Activated naive CD4-positive, alpha-beta T cell treated with anti-CD3 and anti-CD28 coated beads, Interleukin-2, amount 10 ng/mL, durations not matched to agents 7 days and 5 days (primary cell): ENCODE measurements around the gene PRPF6.

Experiments used
- CTCF ChIA-PET: fragments of 350-600 bp; sonication (Branson Sonifier 250); formaldehyde crosslinking; loops from one replicate; lab custom pipeline; 2021; ENCODE audit warnings: antibody characterized with exemption; lab: Charles Lee
- DNase-seq: peaks from one replicate; pipeline ENCODE4 v3.0.0-alpha.2; 2020
- H3K27ac Mint-ChIP-seq: one replicate; pipeline ENCODE4 v1.8.0; 2021; ENCODE audit warnings: mild to moderate bottlenecking, moderate library complexity, mixed read lengths
- H3K27me3 Mint-ChIP-seq: one replicate; pipeline ENCODE4 v1.8.0; 2021; ENCODE audit warnings: mild to moderate bottlenecking, mixed read lengths
- H3K36me3 Mint-ChIP-seq: one replicate; pipeline ENCODE4 v1.8.0; 2021; ENCODE audit warnings: mixed read lengths
- H3K4me1 Mint-ChIP-seq: one replicate; pipeline ENCODE4 v1.8.0; 2021; ENCODE audit warnings: mixed read lengths
- H3K4me3 Mint-ChIP-seq: one replicate; pipeline ENCODE4 v1.8.0; 2021; ENCODE audit warnings: mild to moderate bottlenecking, moderate library complexity, mixed read lengths
- H3K9me3 Mint-ChIP-seq: one replicate; pipeline ENCODE4 v1.8.0; 2021; ENCODE audit warnings: mixed read lengths

The PRPF6 gene

DNA sequence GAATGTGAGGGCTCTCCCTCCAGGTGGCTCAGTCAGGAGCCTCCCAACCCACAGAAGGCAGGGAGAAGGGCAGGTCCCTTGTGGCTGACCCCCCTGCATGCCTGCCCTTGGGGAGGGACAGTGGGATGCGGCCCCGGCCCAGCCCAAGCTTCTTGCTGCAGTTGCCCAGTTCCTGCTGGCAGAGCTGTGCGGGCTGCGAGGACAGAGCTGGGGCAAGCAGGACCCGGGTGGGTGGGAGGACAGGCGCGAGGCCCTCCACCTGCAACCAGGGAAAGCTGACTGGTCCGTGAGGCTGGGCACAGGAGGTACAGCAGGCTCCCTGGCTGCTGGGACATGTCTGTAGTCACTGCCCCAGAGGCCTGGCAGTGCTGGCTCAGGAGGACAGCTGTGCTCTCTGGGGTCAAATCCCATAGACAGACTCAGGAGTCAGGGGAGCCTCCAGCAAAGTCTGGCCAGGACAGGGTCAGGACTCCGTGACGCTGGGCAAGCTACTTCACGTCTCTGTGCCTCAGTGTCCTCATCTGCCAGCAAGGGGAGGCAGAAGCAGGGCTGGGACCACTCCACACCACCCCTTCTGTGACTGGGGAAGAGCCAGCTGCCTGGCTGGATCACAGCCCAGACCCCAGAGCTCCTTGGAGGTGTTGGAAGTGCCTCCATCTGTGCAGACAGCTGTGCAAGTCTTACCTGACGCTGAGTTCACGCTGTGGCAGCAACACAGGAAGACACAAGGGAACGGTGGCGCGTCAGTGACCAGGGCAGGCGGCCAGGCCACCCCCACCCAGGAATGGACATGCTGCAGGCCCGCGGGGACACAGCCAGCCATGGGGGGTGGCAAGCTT lies 37.7 kb upstream of the PRPF6 start:
- H3K27ac Mint-ChIP-seq, result peak overlapping the region; percentile 45
- H3K36me3 Mint-ChIP-seq, result peaks cover 29% of the 10 kb centered on the region
- no peak for DNase-seq
- H3K9me3 Mint-ChIP-seq, result peaks cover 2% of the 10 kb centered on the region
- CTCF ChIA-PET, result no interaction called here
- no peak overlapping the region for H3K4me3 Mint-ChIP-seq
- H3K4me1 Mint-ChIP-seq, result peaks cover 33% of the 10 kb centered on the region
- no peaks in the 10 kb centered on the region for H3K27me3 Mint-ChIP-seq

DNA sequence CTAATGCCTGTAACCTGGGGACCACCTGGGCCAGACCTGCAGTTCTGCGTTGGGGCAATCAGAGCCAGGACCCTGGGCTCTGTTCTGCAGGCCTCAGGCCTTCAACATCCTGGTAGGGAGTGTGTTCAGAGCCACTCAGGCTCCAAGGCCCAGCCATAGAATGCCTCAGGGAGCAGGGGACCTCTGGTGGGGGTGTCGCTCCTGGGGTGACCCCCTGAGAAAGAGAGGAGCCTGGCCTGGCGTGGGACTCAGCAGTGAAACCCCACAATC lies 37.2 kb upstream of the PRPF6 start:
- no peak overlapping the region for H3K27ac Mint-ChIP-seq
- peaks cover 31% of the 10 kb centered on the region for H3K36me3 Mint-ChIP-seq
- H3K27me3 Mint-ChIP-seq, result no peaks in the 10 kb centered on the region
- DNase-seq, result no peak
- no peak overlapping the region for H3K4me3 Mint-ChIP-seq
- CTCF ChIA-PET, result no interaction called here
- H3K4me1 Mint-ChIP-seq, result peaks cover 39% of the 10 kb centered on the region
- H3K9me3 Mint-ChIP-seq, result peaks cover 3% of the 10 kb centered on the region

DNA sequence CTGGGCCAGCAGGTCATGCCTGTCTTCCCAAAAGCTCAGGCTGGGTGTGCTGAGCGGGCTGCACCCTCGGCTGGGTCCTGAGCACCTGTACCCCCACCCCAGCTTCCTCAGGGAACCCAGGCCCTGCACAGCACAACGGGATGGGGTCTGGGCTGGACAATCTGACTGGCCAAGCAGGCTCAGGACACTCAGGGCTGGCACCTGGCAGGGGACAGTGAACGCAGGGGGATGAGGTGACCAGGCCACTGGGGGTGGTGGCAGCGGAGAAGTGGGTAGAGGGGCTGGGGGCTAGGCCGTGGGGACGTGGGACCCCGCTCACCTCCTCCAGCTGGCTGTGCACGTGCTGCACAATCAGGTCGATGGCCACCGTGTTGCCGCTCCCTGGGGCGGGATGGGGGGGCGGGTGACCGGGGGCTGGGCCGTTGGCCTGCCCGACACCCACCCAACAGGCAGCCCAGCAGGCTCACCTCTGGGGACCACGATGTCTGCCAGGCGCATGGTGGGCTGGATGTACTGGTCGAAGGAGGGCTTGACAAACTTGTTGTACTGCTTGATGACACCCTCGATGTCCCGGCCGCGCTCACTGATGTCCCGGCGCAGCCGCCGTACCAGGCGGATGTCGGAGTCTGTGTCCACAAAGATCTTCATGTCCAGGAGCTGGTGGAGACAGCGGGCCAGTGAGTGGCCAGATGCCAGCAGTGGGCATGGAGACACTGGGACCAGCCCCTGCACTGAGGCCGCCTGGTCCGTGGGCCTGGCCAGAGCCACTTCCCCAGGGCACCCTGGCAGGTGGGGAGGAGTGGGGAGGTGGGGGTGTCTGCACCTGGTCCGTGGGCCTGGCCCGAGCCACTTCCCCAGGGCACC lies 36.6 kb upstream of the PRPF6 start:
- no peak overlapping the region for H3K27ac Mint-ChIP-seq
- CTCF ChIA-PET, result no interaction called here

DNA sequence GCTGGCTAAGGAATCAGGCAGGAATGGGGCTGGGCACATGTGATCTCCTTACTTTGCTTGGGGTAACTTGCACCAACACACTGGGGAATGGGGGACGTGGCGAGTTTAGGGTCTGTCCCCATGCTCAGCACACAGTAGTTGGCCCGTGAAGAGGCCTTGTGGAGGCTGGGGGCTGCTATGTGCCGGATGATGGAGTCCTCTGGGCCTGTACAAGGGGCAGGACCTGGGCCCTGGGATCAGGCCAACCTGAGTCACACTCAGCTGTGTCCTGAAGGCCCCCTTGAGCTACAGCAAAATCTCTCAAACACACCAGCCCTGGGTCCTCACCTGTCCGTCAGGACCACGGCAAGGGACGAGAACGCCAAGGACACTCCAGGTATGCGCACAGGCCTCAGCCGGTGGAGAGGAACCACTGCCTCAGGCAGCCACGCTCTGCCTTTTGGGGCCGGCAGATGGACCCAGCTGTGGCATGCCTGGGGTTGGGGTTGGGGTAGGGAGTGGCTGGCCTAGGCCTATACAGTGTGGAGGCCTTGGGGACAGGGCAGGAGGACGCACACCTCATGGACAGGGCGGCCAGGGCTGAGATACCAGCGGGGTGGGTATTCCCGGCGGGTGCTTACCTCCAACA lies 35.8 kb upstream of the PRPF6 start:
- H3K27ac Mint-ChIP-seq, result peak overlapping the region; percentile 52
- CTCF ChIA-PET, result no interaction called here
- no peak for DNase-seq
- H3K4me1 Mint-ChIP-seq, result peaks cover 53% of the 10 kb centered on the region
- H3K27me3 Mint-ChIP-seq, result no peaks in the 10 kb centered on the region
- H3K36me3 Mint-ChIP-seq, result peaks cover 27% of the 10 kb centered on the region
- H3K9me3 Mint-ChIP-seq, result peaks cover 3% of the 10 kb centered on the region
- H3K4me3 Mint-ChIP-seq, result no peak overlapping the region

More for the DNA sequence above, 36.6 kb upstream of the PRPF6 start:
- DNase-seq, result no peak
- H3K4me3 Mint-ChIP-seq, result no peak overlapping the region
- peaks cover 31% of the 10 kb centered on the region for H3K36me3 Mint-ChIP-seq
- H3K27me3 Mint-ChIP-seq, result no peaks in the 10 kb centered on the region
- H3K4me1 Mint-ChIP-seq, result peaks cover 44% of the 10 kb centered on the region
- H3K9me3 Mint-ChIP-seq, result peaks cover 3% of the 10 kb centered on the region

DNA sequence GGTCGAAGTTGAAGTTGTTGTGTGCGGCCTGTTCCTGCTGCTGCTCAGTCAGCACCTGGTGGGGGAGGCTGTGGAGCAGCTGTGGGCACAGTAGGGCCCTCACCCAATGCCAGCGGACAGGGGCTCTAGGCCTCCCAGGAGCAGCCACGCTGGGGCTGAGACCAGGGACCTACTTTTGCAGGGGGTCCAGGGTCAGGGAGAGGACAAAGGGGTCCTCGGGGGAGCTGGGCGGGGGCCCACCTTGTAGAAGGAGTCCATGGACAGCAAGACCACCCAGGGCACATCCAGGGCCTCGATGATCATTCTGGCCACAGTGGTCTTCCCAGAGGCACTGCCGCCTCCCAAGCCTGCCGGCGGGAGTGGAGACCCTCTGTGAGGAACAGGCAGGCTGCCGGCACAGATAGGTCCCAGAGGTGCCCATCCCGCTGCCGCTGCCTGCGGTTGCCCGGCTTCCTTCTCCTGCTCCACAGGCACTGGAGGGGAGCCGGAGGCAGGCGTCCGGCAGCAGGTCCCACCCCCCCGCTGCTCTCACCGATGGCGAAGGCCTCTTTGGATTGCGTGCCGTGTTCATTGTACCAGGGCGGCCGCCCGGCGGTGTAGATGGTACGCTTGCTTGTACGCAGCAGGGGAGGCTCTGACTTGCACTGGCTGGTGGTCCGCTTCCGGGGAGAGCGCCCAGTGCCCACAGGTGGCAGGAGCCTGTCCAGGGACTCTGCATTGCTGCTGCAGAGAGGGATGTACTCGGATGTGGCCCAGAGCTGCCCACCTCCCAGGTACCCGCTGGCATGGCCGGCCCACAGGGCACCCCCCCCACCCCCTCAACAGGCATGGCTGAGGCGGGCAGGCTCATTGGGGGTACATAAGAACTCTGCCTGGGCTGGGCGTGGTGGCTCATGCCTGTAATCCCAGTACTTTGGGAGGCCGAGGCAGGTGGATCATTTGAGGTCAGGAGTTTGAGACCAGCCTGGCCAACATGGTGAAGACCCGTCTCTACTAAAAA lies 34.7 kb upstream of the PRPF6 start:
- no peak for DNase-seq
- Mint-ChIP-seq H3K27ac (no peak overlapping the region), H3K4me3 (no peak overlapping the region), H3K27me3 (no peaks in the 10 kb centered on the region), H3K4me1 (peaks cover 47% of the 10 kb centered on the region), H3K36me3 (peaks cover 17% of the 10 kb centered on the region), H3K9me3 (peaks cover 3% of the 10 kb centered on the region)
- CTCF ChIA-PET, result no interaction called here

DNA sequence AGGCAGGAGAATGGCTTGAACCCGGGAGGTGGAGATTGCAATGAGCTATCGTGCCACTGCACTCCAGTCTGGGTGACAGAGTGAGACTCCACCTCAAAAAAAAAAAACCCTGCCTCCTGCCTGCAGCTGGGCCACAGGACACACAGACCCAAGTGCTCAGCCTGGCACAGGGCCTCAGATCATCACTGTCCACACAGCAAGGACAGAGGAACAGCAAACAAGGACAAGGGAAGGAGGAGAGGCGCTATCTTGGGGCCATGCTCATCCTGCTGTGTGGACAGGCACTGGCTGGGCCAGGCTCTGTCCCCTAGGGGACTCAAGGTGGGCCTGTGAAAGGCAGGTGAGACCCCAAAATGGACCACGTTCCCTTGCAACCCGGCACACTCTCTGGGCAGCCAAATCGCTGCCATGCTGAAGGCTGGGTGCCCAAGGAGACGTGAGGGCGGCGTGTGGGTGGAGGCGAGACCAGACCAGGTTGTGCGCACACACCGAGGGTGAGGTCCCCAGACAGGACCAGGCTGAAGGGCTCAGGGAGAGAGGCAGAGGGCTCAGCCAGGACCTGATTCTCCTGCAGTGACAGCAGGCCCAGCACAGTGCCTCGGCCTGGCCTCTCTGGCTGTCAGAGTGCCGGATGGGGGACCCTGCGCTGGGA lies 33.8 kb upstream of the PRPF6 start:
- CTCF ChIA-PET, result no interaction called here
- Mint-ChIP-seq H3K9me3 (peaks cover 2% of the 10 kb centered on the region), H3K36me3 (peaks cover 12% of the 10 kb centered on the region), H3K4me3 (no peak overlapping the region), H3K4me1 (peaks cover 43% of the 10 kb centered on the region), H3K27ac (peak overlapping the region; percentile 63), H3K27me3 (no peaks in the 10 kb centered on the region)
- DNase-seq, result no peak

DNA sequence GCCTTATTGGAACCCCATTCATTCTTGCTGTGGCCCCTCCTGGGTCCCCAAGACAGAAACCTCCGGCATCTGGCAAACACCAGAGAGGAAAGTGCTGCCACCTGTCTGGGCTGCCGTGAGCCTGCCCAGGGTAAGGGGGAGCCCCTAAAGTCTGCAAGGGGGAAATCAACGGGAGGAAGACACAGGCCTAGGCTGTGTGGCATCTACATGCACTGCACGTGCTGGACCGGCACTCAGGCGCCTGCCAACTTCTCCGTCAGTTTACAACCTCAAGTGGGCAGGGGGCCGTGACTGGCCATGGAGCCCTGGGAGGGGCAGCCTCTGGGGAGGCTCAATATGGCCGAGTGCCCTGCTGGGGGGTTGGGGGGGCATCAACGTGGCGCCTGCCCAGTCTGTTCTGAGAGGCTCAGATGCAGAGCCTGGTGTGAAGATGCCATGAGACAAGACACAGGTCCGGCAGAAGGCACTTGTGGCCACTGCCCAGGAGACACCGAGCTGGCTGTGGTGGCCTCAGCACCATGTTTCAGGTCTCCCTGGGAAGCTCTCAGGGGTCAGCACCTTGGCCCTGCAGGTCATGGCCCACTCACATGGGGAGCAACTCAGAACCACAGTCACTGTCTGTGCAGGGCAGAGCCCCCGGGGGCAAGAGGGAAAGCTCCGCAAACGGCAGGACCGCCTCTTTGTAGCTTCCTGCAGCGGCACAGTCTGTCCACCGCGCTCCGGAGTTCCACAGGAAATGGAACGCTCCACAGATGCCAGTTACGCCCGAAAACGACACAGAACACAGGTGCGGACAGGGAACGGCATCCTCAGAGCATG lies 33.1 kb upstream of the PRPF6 start:
- no peaks in the 10 kb centered on the region for H3K27me3 Mint-ChIP-seq
- H3K27ac Mint-ChIP-seq, result peak overlapping the region; percentile 93
- H3K4me1 Mint-ChIP-seq, result peaks cover 41% of the 10 kb centered on the region
- peaks cover 9% of the 10 kb centered on the region for H3K36me3 Mint-ChIP-seq
- H3K4me3 Mint-ChIP-seq, result peak overlapping the region; percentile 67
- H3K9me3 Mint-ChIP-seq, result peaks cover 2% of the 10 kb centered on the region
- peak; percentile 62 for DNase-seq
- CTCF ChIA-PET, result interaction anchor here (0.9 kb wide), 1 partner anchor 29 kb away, joined by 4 read pairs; no protein-coding TSS in a partner anchor

DNA sequence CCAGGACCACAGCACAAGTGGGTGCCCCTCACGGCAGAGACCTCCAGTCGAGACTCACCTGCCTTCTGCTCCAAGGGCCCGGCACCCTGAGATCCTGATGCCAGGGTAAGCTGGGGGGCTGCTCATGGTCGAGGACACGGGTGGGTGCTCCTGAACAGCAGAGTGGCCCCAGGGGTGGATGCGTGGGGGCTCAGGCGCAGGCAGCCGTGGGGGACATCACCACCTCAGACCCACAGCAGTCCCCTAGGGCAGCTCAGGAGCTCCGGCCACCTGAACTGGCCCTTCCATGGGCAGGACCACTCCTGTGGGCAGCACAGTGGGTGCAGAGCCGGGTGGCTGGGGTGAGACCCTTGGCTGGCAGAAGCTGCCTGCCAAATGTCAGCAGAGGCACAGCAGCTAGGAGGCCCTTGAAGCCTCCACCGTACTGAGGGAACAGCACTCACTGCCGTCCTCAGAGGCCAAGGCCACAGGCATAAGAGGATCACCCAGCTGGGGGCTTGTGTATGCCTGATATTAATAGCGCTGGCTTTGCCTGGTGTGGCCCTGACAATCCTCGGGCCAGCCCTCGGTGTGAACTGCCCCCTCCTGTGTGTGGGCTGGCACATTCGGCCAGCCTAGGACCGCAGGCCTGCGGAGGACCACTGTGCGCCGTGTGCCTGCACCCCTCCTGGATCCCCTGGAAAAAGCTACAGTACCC lies 30.1 kb upstream of the PRPF6 start:
- H3K27me3 Mint-ChIP-seq, result no peaks in the 10 kb centered on the region
- H3K27ac Mint-ChIP-seq, result no peak overlapping the region
- peaks cover 2% of the 10 kb centered on the region for H3K9me3 Mint-ChIP-seq
- peaks cover 7% of the 10 kb centered on the region for H3K36me3 Mint-ChIP-seq
- DNase-seq, result no peak
- peaks cover 59% of the 10 kb centered on the region for H3K4me1 Mint-ChIP-seq
- CTCF ChIA-PET, result no interaction called here
- H3K4me3 Mint-ChIP-seq, result no peak overlapping the region

DNA sequence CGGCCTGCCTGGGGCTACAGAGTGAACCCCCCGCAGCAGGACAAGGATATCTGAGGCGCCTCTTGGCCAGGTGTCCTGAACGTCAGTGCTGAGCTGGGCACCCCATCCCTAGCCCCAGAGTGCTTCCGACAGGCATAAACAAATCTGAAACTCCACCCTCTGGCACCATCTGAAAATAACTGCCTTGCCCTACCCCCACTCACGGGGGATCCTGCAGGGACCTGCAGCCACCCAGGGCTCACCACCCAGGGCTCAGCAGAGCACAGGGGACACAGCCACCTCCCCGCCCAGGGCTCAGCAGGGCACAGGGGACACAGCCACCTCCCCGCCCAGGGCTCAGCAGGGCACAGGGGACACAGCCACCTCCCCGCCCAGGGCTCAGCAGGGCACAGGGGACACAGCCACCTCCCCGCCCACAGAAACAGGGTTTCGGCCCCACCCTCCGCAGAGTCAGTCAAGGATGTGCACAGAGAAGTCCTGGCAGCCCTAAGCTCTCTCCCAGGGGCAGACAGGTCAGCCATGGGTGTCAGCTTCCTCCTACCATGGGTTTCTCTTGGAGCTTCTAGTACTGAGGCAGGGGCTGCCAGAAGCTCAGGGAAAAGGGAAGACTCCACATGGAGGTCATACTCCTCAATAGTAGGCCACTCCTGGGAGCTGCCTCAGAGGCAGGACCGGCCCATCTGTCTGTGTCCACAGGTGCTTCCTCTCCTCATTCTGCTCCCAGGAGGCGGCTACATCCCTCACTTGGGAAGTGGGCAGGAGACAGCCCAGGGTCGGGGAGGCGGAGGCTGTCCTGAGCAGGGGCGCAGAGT lies 29.3 kb upstream of the PRPF6 start:
- no peak for DNase-seq
- CTCF ChIA-PET, result no interaction called here
- peaks cover 61% of the 10 kb centered on the region for H3K4me1 Mint-ChIP-seq
- peaks cover 2% of the 10 kb centered on the region for H3K9me3 Mint-ChIP-seq
- peaks cover 7% of the 10 kb centered on the region for H3K36me3 Mint-ChIP-seq
- no peak overlapping the region for H3K4me3 Mint-ChIP-seq
- H3K27me3 Mint-ChIP-seq, result no peaks in the 10 kb centered on the region
- H3K27ac Mint-ChIP-seq, result no peak overlapping the region

DNA sequence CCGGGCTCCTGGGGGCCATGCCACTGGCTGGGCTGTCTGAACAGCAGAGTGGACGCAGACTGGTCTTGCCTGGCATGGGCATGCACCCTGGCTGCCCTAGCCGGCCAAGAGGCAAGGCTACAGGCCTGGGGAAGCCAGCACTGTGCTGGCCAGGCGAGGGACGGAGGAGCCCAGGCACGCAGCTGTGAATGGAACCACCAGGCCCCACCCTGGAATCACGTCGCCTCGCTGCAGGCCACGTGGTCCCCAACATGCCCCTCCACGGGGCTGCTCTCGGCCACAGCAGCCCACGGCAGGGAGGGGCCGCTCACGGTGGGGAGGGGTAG lies 28.8 kb upstream of the PRPF6 start:
- CTCF ChIA-PET, result no interaction called here
- Mint-ChIP-seq H3K27me3 (no peaks in the 10 kb centered on the region), H3K4me1 (peaks cover 61% of the 10 kb centered on the region), H3K27ac (no peak overlapping the region), H3K4me3 (no peak overlapping the region), H3K36me3 (peaks cover 7% of the 10 kb centered on the region), H3K9me3 (peaks cover 2% of the 10 kb centered on the region)
- no peak for DNase-seq

DNA sequence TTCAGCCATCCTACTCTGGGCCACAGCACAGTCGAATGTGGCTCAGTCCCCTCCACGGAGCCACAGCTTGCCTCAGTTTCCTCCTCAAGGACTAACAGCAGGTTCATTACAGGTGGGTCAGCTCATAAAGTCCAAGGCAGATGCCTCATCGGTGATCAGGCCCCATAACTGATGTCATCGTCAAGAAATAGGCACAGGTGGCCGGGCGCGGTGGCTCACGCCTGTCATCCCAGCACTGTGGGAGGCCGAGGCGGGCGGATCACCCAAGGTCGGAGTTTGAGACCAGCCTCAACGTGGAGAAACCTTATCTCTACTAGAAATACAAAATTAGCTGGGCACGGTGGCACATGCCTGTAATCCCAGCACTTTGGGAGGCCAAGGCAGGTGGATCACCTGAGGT lies 28.2 kb upstream of the PRPF6 start:
- Mint-ChIP-seq H3K9me3 (peaks cover 2% of the 10 kb centered on the region), H3K36me3 (peaks cover 7% of the 10 kb centered on the region), H3K4me1 (peaks cover 61% of the 10 kb centered on the region), H3K4me3 (no peak overlapping the region), H3K27ac (no peak overlapping the region), H3K27me3 (no peaks in the 10 kb centered on the region)
- no peak for DNase-seq
- CTCF ChIA-PET, result no interaction called here
